Ishikawa (cell line): ENCODE measurements around the gene SMIM41.

Source experiments
- CEBPB ChIP-seq: IDR thresholded peaks from 2 replicates; pipeline ENCODE4 v1.6.1; 2012
- CREB1 ChIP-seq: IDR thresholded peaks from 2 replicates; pipeline ENCODE4 v1.6.1; 2012; ENCODE audit warnings: low read depth
- EGR1 ChIP-seq: IDR thresholded peaks from 2 replicates; pipeline ENCODE4 v1.6.1; 2012
- EP300 ChIP-seq: IDR thresholded peaks from 2 replicates; pipeline ENCODE4 v1.6.1; 2012; ENCODE audit warnings: borderline replicate concordance
- FOXM1 ChIP-seq: IDR thresholded peaks from 2 replicates; pipeline ENCODE4 v1.6.1; 2012; ENCODE audit warnings: low read depth, borderline replicate concordance
- NFIC ChIP-seq: IDR thresholded peaks from 2 replicates; pipeline ENCODE4 v1.6.1; 2012
- RAD21 ChIP-seq: IDR thresholded peaks from 2 replicates; pipeline ENCODE4 v1.6.1; 2012; ENCODE audit warnings: low read depth
- TAF1 ChIP-seq: IDR thresholded peaks from 2 replicates; pipeline ENCODE4 v1.6.1; 2012; ENCODE audit warnings: low read depth, mild to moderate bottlenecking
- TCF12 ChIP-seq: IDR thresholded peaks from 2 replicates; pipeline ENCODE4 v1.6.1; 2012; ENCODE audit warnings: low read depth
- TEAD4 ChIP-seq: IDR thresholded peaks from 2 replicates; pipeline ENCODE4 v1.6.1; 2012
- ZBTB7A ChIP-seq: IDR thresholded peaks from 2 replicates; pipeline ENCODE4 v1.6.1; 2012; ENCODE audit warnings: low read depth
- TF ChIP-seq, protein P1 (sequence below): IDR thresholded peaks from 2 replicates; pipeline ENCODE4 v1.6.1; 2012
- TF ChIP-seq, protein P2 (sequence below): IDR thresholded peaks from 2 replicates; pipeline ENCODE4 v1.6.1; 2012; ENCODE audit warnings: low read depth, mild to moderate bottlenecking
- TF ChIP-seq, protein P3 (sequence below): IDR thresholded peaks from 2 replicates; pipeline ENCODE4 v1.6.1; 2012

Gene SMIM41

DNA sequence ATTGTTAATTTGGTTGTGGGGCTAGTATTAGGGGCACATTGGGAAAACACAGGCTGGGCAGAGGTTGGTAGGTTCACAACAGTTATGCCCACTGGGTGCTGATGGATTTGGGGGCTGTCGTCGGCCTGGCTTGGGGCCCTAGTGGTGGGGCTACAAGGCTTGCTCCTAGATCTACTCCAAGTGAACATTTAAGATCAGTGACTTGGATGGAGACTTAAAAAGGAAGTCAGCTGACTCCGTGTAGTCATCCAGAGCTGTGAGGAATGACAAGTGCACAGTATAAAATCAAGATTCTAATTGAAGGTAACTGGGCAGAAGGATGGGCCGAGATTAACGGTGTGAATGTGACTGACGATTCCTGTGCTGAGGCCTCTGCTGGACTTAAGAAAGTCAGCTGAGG is 41.1 kb upstream of the SMIM41 start:
- TF ChIP-seq CREB1 (no peak), ZBTB7A (no peak), TEAD4 (no peak), FOXM1 (no peak), TAF1 (no peak), TCF12 (no peak), RAD21 (no peak), EP300 (no peak)
- TF ChIP-seq, protein P1, sequence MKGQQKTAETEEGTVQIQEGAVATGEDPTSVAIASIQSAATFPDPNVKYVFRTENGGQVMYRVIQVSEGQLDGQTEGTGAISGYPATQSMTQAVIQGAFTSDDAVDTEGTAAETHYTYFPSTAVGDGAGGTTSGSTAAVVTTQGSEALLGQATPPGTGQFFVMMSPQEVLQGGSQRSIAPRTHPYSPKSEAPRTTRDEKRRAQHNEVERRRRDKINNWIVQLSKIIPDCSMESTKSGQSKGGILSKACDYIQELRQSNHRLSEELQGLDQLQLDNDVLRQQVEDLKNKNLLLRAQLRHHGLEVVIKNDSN: no peak
- TF ChIP-seq, protein P2, sequence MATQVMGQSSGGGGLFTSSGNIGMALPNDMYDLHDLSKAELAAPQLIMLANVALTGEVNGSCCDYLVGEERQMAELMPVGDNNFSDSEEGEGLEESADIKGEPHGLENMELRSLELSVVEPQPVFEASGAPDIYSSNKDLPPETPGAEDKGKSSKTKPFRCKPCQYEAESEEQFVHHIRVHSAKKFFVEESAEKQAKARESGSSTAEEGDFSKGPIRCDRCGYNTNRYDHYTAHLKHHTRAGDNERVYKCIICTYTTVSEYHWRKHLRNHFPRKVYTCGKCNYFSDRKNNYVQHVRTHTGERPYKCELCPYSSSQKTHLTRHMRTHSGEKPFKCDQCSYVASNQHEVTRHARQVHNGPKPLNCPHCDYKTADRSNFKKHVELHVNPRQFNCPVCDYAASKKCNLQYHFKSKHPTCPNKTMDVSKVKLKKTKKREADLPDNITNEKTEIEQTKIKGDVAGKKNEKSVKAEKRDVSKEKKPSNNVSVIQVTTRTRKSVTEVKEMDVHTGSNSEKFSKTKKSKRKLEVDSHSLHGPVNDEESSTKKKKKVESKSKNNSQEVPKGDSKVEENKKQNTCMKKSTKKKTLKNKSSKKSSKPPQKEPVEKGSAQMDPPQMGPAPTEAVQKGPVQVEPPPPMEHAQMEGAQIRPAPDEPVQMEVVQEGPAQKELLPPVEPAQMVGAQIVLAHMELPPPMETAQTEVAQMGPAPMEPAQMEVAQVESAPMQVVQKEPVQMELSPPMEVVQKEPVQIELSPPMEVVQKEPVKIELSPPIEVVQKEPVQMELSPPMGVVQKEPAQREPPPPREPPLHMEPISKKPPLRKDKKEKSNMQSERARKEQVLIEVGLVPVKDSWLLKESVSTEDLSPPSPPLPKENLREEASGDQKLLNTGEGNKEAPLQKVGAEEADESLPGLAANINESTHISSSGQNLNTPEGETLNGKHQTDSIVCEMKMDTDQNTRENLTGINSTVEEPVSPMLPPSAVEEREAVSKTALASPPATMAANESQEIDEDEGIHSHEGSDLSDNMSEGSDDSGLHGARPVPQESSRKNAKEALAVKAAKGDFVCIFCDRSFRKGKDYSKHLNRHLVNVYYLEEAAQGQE: no peak

DNA sequence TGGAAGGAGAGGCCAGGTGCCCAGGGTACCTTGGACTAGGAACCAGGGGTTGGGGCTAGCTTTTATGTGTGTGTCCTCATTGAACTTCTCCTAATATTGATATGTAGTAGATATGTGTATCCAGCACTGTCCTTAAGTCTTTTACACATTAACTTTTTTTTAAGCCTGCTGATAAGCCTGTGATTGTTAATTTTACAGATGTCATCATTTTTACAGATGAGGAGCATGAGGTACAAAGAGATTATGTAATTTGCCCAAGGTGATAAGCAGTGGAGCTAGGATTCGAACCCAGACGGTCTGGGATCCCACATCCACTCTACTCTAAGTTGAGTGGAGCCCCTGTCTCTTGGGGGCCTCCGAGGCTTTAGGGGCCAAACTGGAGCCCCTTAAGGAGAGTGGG is 38.5 kb upstream of the SMIM41 start:
- TF ChIP-seq NFIC (no peak), TAF1 (no peak), EGR1 (no peak), CREB1 (no peak), ZBTB7A (no peak), TCF12 (no peak), RAD21 (no peak)
- TF ChIP-seq, protein P2: no peak
- TF ChIP-seq, protein P1: no peak
- TF ChIP-seq, protein P3, sequence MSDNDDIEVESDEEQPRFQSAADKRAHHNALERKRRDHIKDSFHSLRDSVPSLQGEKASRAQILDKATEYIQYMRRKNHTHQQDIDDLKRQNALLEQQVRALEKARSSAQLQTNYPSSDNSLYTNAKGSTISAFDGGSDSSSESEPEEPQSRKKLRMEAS: no peak

DNA sequence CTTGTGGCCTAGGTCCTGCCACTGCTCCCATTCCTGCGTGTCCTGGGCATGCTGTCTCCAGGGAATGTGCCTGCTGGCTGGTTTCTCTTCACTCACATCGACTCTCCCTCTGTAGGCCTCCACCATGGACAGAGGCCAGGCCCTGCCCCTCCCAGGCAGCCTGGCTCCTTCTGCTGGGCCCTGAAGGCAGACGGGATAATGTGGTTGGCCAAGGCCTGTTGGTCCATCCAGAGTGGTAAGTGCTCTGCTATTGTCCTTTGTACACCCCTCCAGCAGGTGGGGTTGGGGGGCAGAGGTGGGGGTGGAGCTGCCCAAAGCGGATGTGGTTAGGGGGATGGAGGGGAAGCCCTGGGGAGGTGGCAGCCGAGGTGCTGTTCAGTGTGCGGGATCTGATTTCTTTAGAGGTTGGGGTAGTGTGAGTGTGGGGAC is 37.8 kb upstream of the SMIM41 start:
- no peak for TF ChIP-seq CREB1
- TF ChIP-seq, protein P2: peak; percentile 87

DNA sequence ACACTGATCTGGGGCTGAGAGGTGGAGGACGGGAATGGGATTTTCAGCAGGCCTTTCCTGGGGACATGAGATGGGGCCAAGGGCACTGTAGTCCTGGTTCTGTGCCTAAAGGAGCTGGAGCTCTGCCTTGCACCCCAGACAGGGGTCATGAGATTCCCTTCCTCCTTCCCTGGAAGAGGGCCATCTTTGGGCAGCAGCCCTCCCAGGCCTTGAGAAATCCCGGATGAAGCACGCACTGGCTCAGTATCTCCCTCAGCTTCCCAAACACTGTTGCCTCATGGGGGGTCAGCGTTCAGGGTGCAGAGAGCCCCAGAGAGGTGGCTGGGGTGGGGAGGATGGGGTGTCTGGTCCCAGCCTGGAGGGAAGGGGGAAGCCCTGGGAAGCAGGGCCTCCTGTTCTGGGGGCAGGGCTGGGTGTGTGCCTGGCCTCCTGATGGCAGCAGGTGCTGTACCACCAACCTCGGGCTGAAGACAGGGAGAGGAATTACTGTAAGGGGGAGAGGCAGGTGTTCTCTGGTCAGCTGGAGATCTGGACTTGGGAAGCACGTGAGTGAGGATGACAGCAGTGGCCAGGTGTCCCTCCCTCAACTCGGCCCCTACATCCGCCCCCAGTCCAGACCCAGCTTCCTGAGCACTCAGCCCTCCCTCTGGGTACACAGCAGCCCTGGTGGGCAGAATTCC is 36.7 kb upstream of the SMIM41 start:
- TF ChIP-seq, protein P1: no peak
- TF ChIP-seq CREB1: no peak
- no peak for TF ChIP-seq TAF1
- TF ChIP-seq EP300: no peak
- TF ChIP-seq, protein P2: no peak
- TF ChIP-seq FOXM1: no peak
- TF ChIP-seq CEBPB: no peak
- TF ChIP-seq NFIC: no peak
